HK-2 (cell line): Measurements from ENCODE around the gene LCN1.
"Not testable (repeated sequence)": the region's sequence is repeated elsewhere in the genome, so short reads cannot be mapped to it uniquely, and the experiment has no call there.

ENCODE experiments used
- DNase-seq: peaks from one replicate; pipeline ENCODE4 v3.0.0-alpha.2; 2018; ENCODE audit not compliant: unreplicated experiment

The LCN1 gene

GRCh38 chr9:135545646-135546176, 24.5 kb downstream of the LCN1 start, which contains the start of gene OBP2A:
OBP2A (plus strand) TSS chr9:135546126; CDS start chr9:135546181, 55 bp downstream.
- not testable (repeated sequence) for DNase-seq

DNA sequence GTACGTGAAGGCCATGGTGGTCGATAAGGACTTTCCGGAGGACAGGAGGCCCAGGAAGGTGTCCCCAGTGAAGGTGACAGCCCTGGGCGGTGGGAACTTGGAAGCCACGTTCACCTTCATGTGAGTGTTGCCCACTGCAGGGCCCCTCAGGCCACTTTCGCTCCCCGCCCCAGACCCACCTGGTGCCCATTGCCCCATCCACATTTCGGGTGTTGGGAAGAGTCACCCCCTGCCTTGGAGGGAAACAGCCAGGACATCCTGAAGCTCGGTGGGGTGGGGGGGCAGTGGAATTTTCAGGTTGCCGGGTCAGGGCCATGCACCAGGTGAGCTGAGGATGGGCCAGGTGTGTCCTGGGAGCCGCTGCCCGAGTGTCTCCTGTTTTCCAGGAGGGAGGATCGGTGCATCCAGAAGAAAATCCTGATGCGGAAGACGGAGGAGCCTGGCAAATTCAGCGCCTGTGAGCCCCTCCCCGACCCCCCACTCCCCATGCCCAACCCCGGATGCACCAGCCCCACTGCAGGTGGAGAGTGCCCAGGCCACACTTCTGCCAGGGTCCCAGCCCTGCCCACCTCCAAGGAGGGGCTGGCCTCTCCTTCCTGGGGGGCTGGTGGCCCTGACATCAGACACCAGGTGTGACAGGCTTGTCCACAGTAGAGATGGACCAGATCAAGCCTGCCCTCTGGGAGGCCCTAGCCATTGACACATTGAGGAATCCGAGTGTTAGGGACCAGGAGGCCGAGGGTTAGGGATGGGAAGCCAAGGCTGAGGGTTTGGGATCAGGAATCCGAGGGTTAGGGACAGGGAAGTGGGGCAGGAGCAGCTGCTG, 25.8 kb downstream of the LCN1 start:
- DNase-seq, result not testable (repeated sequence)

- no peak for DNase-seq
Observed at GRCh38 chr9:135547756-135548736, 26.8 kb downstream of the LCN1 start.

DNA sequence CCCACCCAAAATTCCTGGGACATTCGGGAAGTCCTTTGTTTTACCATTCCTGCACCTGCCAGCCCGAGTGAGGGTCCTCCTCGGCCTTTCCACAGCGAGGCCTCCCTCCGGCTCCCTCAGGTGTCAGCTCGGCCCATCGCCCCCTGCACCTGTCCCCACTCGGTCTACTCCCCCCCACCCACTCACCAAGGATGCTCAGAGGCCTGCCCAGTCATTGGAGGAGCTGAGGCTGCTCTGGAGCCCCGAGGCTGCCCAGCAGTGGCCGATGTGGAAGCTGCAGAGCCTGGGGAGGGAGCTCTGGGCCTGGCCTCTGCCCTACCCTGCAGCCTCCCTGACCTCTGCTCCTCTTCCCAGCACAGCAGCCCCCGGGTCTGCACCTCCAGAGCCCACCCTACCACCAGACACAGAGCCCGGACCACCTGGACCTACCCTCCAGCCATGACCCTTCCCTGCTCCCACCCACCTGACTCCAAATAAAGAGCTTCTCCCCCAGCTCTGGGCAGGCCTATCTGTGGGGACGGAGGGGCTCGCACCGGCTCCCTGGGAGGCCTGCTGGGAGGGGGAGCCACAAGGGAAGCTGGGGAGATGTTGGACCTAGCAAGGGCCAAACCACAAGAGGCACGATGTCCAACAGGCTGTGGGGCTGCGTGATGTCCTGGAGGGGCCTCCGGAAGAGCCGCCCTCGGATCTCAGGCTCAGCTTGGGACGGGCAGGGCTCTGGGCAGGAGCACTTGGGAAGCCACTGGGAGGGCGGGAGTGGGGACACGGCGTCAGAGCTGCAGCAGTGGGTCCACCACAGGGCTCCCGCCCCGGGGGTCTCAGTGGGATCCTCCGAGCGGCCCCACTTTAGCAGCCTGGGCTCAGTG, 28.5 kb downstream of the LCN1 start:
- not testable (repeated sequence) for DNase-seq

GRCh38 chr9:135550344-135550918, 29.2 kb downstream of the LCN1 start:
- DNase-seq, result no peak

GRCh38 chr9:135551031-135551430, 29.8 kb downstream of the LCN1 start:
- no peak for DNase-seq

- DNase-seq, result no peak
Observed at GRCh38 chr9:135551456-135551855, 30.2 kb downstream of the LCN1 start.

GRCh38 chr9:135552021-135552697, 30.9 kb downstream of the LCN1 start:
- DNase-seq, result no peak

DNA sequence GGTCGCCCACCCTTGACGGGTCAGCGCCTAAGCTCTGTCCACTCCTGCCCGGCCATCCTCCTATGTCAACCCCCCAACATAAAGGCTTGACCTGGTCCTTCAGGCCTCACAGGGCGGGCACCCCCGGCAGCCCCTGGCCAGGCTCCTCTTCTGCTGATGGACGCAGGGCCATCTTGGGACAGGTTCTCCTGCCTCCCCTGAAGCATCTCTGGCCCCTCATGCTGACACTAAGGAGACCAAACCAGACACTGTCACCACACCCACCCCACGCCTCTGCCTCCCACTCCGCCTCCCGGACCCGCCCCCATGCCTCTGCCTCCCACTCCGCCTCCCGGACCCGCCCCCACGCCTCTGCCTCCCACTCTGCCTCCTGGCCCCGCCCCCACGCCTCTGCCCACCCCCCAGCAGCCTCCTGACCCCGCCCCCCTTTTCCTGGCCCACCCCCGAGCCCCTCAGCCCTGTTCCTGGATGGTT, 31.5 kb downstream of the LCN1 start:
- DNase-seq, result no peak

DNA sequence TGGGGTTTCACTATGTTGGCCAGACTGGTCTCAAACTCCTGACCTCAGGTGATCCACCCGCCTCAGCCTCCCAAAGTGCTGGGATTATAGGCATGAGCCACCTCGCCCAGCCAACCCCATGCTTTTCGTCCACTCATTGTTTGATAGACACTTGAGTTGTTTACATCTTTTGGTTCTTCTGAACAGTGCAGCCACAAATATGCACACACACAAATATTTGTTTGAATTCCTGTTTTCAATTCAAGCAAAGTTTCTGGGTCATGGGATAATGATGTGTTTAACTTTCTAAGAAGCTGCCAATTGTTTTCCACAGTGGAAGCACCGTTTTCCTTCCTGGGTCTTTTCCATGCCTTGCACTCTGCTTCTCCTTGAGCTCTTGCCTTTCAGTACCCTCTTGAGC, 33.5 kb downstream of the LCN1 start:
- no peak for DNase-seq

DNA sequence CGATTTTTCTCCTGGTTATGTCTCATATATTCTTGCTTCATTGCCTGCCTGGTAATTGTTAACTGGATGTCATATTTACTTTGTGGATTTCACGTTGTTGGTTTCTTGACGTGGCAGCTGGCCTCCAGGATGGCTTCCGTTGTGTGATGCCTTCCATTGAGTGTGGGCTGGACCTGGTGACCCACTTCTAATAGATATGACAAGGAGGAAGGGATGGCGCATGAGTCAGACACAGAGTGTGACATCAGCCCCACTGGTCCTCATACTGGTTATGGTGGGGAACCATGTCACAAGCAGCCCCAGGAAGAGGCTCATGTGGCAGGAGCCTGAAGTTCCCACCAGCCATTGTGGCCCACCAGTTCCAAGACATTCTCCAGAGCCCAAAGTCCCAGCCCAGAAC, 34.0 kb downstream of the LCN1 start:
- DNase-seq, result no peak

DNA sequence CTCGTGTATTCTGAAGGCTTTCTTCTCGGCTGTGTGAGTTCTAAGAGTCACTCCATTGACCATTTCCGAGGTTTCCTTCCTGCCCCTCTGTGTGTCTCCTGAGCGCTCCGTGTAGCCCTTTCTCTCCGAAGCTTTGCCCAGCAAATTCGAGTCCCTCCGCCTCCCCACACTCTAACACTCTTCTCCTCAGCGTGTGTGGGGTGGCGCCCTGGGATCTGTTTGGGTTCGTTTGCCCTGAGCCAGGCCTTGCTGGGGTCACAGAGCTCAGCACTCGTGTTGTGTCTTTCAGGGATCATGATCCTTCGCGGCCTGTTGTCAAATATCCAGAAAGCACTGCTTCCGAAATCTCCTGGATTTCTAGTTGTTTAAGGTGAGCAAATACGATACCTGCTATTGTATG, 34.7 kb downstream of the LCN1 start:
- DNase-seq, result no peak

GRCh38 chr9:135559606-135560005, 38.4 kb downstream of the LCN1 start:
- DNase-seq, result no peak

DNA sequence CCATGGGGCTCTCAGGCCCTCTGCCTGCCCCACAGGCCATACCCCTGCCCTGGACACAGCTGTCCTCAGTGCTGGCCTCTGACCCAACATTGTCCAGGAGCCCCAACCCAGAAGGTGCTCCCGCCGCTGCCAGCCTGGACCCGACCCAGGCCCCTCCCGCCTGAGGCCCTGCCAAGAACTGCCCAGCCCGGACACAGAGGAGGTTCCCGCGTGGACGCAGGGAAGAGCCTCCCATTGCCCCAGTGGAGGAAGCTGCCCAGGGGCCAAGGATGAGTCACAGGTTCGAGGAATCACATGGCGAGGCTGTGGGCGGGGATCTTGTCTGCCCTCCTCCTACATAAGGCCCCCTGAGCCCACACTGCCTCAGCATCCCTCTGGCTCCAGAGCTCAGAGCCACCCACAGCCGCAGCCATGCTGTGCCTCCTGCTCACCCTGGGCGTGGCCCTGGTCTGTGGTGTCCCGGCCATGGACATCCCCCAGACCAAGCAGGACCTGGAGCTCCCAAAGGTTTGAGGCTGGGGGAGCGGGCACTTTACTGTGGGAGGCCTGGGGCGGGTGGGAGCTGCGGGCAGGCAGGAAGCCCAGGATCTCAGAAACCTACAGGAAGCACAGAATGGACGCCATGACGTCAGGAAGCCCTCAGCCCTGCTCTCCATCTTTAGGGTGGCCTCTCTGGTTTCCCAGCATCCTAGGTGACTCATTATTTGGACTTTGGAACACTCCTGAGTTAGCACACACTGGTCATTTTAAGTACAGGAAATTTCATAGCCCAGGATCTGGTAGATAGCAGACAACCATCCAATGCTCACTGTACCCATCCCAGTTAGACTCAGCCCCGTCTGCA, 40.4 kb downstream of the LCN1 start, which contains the start of gene PAEP:
Gene PAEP, plus strand, starts transcription at position 366 of the 844 bp plus-strand sequence.
- no peak for DNase-seq

DNA sequence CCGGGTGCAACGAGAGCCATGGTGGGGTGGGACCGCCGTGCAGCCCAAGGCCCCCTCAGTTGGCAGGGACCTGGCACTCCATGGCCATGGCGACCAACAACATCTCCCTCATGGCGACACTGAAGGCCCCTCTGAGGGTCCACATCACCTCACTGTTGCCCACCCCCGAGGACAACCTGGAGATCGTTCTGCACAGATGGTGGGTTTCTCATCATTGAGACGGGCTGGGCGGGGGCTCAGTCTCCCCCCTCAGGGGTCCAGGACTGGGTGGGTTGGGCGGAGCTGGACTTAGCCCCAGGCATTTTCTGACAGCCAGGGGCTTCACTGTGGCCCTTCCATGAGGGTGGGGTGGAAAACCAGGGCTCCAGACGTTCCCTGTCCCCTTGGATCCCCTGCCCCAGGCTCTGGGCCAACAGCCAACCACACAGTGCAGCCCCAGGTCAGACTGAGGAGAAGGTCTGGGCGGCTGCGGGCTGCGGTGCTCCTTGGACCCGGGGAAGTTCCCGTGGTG, 41.0 kb downstream of the LCN1 start:
- no peak for DNase-seq

GRCh38 chr9:135563039-135563476, 41.8 kb downstream of the LCN1 start:
- DNase-seq, result no peak

- no peak for DNase-seq
Observed at GRCh38 chr9:135563858-135564257, 42.6 kb downstream of the LCN1 start.

GRCh38 chr9:135565141-135565628, 43.9 kb downstream of the LCN1 start:
- no peak for DNase-seq

DNA sequence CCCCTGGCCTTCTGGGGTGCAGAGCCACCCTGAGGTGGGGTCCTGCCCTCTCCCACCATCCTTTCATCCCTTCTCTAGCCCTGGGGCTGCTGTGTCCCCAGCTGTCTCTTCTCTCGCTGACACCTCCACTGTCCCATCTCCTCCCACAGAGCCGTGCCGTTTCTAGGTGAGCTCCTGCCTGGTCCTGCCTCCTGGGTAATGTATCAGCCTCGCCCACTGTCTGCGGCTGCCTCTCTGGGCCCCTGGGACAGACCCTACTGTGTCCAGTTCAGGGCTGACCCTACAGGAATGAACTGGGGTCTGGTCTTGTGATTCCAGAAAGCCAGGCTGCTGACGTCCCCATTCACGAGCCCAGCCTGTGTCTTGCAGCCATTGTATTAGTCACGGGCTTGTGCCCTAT, 44.4 kb downstream of the LCN1 start:
- no peak for DNase-seq
